ENCODE results near the gene PLD2. TPM values are rescaled to one million over a fixed set of nuclear protein-coding genes. Genes with fewer than 3 reads are reported as not detected.

Gene PLD2
- total RNA-seq, 2 donors from 2014 or later, result 25.7 to 29.5 TPM

DNA sequence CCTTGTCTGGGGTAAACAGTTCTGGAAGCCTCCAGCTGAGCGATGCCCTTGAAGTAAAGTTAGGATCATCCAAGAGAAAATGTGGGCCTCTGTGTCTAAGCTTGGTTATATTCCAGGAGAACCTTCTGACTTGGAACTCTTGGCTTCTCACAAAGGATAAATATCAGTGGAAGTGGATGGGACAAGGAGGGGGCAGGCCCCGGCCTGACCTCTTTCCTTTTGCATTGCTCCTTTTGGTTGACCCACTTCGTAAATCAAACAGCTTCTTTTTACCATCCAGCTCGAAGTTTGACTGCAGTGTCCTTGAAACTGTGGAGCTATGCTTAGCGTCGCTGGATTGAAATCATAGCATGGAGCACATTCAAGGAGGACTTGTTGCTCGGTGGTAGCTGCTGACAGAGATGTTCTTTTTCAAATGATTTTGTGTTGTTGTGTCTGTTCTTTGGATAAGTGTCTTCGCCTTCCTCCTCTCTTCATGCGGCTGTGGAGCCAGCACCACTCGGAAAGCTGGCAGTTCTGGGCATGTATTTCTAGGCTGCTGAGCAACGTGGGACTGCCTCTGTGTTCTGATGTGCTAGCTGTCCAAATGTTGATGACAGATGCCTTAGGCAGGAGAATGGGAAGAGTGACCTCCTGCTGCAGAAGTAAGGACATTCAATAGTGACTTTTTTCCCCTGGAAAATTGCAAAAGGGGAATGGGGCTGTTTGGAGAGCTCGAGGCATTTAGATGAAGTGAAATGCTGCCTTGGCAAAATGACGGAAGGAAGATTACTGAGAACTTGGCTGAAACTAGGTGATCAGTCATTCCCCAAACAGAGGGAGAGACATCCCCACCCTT is 30.7 kb downstream of the PLD2 start:
- Histone ChIP-seq H3K27me3 (replicated peaks; ENCODE audit: insufficient read depth) (no peaks in the 10 kb centered on the region), H3K27ac (no peak overlapping the region), H3K36me3 (no peaks in the 10 kb centered on the region), H3K4me1 (replicated peaks) (no peaks in the 10 kb centered on the region), H3K4me3 (no peak overlapping the region), H3K9me3 (no peaks in the 10 kb centered on the region)
- DNase-seq (ENCODE audit: low spot score), result no peak
- intact Hi-C loops (cut with DNase I), result no loop called here
- TF ChIP-seq POLR2A (IDR thresholded peaks at IDR 0.05), result no peak
- TF ChIP-seq CTCF (IDR thresholded peaks at IDR 0.05), result no peak
- TF ChIP-seq POLR2AphosphoS5 (IDR thresholded peaks at IDR 0.05), result no peak
- 59% methylated on average over 13 of the region's 13 CpGs for WGBS

GRCh38 chr17:4838309-4838785 is 31.4 kb downstream of the PLD2 start:
- intact Hi-C loops (cut with DNase I), result no loop called here
- no peak overlapping the region for H3K27ac ChIP-seq
- DNase-seq (ENCODE audit: low spot score), result no peak
- no peaks in the 10 kb centered on the region for H3K9me3 ChIP-seq
- H3K4me1 ChIP-seq (replicated peaks), result no peaks in the 10 kb centered on the region
- no peaks in the 10 kb centered on the region for H3K36me3 ChIP-seq
- H3K27me3 ChIP-seq (replicated peaks; ENCODE audit: insufficient read depth), result no peaks in the 10 kb centered on the region
- H3K4me3 ChIP-seq, result no peak overlapping the region
- TF ChIP-seq POLR2A (IDR thresholded peaks at IDR 0.05), result no peak
- no peak for TF ChIP-seq CTCF (IDR thresholded peaks at IDR 0.05)
- no peak for TF ChIP-seq POLR2AphosphoS5 (IDR thresholded peaks at IDR 0.05)
- WGBS, result 83% methylated on average over 3 of the region's 3 CpGs

GRCh38 chr17:4839221-4839620 is 32.3 kb downstream of the PLD2 start:
- no peak overlapping the region for H3K27ac ChIP-seq
- 93% methylated on average over 8 of the region's 8 CpGs for WGBS
- intact Hi-C loops (cut with DNase I), result no loop called here
- H3K36me3 ChIP-seq, result no peaks in the 10 kb centered on the region
- no peaks in the 10 kb centered on the region for H3K27me3 ChIP-seq (replicated peaks; ENCODE audit: insufficient read depth)
- TF ChIP-seq POLR2A (IDR thresholded peaks at IDR 0.05), result no peak
- no peak for TF ChIP-seq POLR2AphosphoS5 (IDR thresholded peaks at IDR 0.05)
- no peak for TF ChIP-seq CTCF (IDR thresholded peaks at IDR 0.05)
- H3K9me3 ChIP-seq, result no peaks in the 10 kb centered on the region
- DNase-seq (ENCODE audit: low spot score), result no peak
- H3K4me1 ChIP-seq (replicated peaks), result no peaks in the 10 kb centered on the region
- no peak overlapping the region for H3K4me3 ChIP-seq

- Histone ChIP-seq H3K27me3 (replicated peaks; ENCODE audit: insufficient read depth) (no peaks in the 10 kb centered on the region), H3K36me3 (no peaks in the 10 kb centered on the region), H3K4me1 (replicated peaks) (no peaks in the 10 kb centered on the region), H3K4me3 (no peak overlapping the region), H3K27ac (no peak overlapping the region), H3K9me3 (no peaks in the 10 kb centered on the region)
- intact Hi-C loops (cut with DNase I), result no loop called here
- TF ChIP-seq POLR2AphosphoS5 (IDR thresholded peaks at IDR 0.05), result no peak
- TF ChIP-seq POLR2A (IDR thresholded peaks at IDR 0.05), result no peak
- no peak for TF ChIP-seq CTCF (IDR thresholded peaks at IDR 0.05)
- no peak for DNase-seq (ENCODE audit: low spot score)
- 83% methylated on average over 8 of the region's 8 CpGs for WGBS
These were observed 33.3 kb downstream of the PLD2 start for GRCh38 chr17:4839965-4840892.

Data from prostate gland (tissue), 2 donors.